Stimulated activated CD4-positive, alpha-beta T cell treated with anti-CD3 and anti-CD28 coated beads, TNF-alpha, amount 100 ng/mL, for 48 hours (primary cell): Measurements from ENCODE around the gene CD300C.
"Not testable (repeated sequence)": the region's sequence is repeated elsewhere in the genome, so short reads cannot be mapped to it uniquely, and the experiment has no call there.

Source experiments
- DNase-seq, 3 donors: peaks; one replicate each; pipeline ENCODE4 v3.0.0-alpha.2; 2020; ENCODE audit warnings: low read depth in 3 of 3

The CD300C gene

GRCh38 chr17:74561586-74561985, 15.7 kb upstream of the CD300C start:
- DNase-seq = no peak

GRCh38 chr17:74558882-74559519, 13.1 kb upstream of the CD300C start:
- no peak for DNase-seq

GRCh38 chr17:74558402-74558801, 12.5 kb upstream of the CD300C start:
- not testable (repeated sequence) for DNase-seq

DNA sequence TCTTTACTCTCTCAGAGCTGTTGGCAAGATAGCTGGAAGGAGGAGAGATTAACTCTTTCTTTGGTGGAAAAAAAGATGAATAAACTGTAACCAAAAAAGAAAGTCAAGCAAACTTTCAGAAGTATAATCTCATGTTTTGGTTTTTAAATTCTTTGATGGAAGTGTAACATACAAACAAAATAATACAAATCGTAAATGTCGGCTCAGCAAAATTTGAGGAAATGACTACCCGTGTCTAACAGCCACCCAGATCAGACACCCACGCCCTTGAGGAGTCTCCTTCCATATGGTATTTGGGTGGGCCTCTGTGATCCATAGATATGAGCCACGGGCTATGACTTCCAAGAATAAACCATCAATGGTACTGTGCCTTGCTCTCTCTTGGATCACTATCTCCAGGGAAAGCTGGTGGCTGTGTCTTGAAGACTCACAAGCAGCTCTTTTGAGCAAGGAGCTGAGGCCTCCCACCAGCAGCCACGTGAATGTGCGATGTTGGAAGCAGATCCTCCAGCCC, 9.6 kb upstream of the CD300C start:
- no peak for DNase-seq

GRCh38 chr17:74554909-74555308, 9.0 kb upstream of the CD300C start:
- no peak for DNase-seq

DNA sequence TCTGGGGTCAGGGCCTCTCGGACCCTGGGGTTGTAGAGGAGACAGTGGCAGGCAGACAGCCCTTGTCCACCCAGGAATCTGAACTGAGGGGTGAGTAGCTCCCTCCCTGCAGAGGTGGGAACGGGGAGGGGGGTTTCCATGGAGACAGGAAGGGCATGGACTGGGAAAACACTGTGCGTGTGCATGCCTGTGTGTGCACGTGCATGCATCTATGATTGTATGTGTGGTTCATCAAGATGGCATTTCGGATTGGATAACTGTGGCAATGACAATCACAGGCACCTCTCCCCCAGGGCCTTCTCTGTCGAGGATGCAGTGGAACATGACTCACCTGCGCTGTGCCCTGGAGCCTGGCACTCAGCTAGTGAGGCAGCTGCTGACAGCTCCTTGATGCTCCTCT, 6.1 kb upstream of the CD300C start:
- no peak for DNase-seq

DNA sequence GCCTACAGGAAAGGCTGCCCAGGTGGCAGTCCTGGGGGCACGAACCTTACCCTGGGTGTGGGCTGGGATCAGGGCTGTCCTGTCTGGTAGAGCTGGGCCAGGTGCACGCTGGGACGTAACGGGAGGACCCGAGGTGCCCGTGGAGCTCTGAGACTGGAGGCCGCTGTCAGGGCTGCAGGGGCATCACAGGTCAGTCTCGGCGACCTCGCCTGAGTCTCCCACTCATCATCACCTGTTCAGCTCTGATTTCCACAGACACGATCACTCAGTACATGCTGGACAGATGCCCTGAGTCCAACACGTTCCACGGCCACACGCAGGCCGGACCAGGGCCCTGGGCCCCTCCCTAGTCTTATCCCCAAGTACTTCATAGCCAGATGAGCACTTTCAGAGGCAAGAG, 4.7 kb upstream of the CD300C start:
- DNase-seq = no peak

GRCh38 chr17:74549343-74549742, 3.4 kb upstream of the CD300C start:
- no peak for DNase-seq

DNA sequence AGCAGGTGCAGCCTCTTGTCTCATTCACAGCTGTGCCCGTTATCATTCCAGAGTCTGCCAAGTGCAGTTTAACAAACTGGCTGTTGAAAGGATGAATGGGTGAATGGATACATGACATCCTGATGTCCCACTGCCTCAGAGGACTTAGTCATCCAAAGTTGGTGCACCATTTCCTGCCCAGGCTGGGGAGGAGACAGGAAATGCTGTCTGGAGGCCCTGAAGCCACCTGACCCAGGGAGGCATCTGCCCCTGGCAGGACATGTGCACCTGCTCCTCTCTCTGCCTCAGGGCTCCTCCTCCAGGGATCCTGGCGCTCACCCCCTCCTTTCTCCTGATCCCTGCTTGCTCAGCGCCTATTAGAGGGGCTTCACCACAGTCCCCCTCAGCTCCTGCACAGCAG, 1.8 kb upstream of the CD300C start:
- DNase-seq = no peak

- DNase-seq = no peak
These were observed 1.3 kb upstream of the CD300C start for GRCh38 chr17:74547264-74547663.

DNA sequence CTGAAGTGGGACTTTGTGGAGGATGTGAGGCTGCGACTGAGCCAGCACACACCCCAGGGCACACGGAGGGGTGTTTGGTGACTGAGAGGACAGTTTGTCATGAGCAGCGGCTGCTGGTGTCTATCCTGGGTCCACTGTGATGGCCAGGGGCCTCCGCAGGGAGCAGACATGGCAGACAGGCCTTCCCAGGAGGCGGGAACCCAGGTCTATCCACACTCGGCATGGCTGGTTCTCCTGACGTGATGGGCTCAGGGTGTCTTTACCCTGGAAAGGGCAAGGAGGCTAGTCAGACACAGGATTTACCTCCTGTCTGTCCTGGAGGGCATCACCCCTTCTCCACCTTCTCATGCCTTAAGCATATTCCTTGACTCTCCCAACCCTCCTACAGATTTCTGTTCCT, 671 bp upstream of the CD300C start:
- DNase-seq = no peak

- DNase-seq = no peak
These were observed 698 bp downstream of the CD300C start for GRCh38 chr17:74544991-74545842.

DNA sequence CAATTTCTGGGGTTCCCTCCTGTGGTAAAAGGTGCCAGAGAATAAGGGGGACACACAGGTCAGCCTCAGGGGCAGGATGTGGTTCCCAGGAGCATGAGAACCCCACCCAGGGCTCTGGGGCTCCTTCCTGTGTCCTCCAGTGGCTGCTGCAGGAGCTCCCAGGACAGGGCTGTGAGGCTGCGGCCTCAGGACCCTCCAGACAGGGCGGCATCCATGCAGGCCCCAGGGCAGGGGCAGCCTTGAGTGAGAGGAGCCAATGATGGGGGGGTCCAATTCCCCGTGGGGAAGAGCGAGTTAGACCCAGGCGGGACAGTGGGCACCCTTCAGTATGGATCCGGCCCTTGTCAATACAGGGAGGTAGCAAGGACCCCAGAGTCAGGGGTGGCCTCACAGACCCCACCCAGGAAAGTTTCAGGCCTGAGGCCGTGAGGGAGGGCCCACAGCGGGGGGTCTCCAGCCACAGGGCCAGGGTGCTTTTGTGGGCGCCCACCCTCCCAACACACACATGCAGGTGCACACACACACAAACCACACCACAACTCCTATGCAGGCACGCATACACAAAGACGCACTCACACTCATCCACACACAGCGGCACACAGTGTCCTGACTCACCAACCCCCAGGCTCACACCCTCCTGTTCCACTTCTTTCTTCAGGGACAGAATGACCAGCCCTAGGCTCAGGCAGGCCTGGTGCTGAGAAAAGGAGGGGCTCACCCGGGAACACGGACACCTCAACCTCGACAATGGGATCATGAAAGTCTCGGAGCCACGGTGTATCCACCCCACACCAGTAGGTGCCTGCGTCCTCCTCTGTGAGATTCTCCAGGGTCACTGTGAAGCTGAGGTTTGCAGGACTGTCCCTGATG, 1.8 kb downstream of the CD300C start:
- no peak for DNase-seq

DNA sequence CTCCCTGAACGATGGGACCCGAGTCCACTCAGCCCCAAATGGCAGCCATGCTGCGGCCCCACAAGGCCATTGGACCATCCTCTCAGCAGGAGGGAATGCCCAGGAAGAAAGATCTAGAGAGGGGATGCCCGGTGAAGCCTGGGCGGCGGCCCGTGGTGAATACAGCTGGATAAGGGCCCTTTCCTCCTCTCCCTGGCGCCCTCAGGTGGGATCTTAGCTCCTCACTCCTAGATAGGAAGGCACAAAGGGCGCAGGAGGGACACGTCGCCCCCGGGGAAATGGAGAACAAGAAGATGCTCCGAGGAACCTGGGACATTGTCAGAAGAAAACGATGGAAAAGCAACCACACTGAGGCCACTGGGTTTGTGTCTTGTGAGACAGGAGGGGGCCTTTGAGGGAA, 2.5 kb downstream of the CD300C start:
- DNase-seq = no peak

GRCh38 chr17:74542727-74543383, 3.1 kb downstream of the CD300C start:
- no peak for DNase-seq

DNA sequence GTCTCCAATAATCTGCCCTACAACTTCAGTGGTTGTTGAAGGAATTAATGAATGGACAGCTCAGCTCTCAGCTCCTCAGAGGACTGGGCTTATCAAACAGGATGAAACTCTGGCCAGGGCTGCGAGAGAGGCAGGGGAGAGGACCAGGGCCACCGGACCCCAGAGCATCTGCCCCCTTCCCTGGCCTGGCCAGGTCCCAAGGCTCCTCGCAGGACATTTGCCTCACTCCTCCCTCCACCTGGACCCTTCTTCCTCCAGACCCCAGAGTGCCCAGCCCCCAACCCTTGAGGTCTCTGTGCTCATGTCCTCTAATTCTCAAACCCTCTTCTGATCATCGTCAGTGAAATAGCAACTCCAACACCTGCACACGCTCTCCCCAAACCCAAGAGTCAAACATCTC, 3.7 kb downstream of the CD300C start:
- no peak for DNase-seq

DNA sequence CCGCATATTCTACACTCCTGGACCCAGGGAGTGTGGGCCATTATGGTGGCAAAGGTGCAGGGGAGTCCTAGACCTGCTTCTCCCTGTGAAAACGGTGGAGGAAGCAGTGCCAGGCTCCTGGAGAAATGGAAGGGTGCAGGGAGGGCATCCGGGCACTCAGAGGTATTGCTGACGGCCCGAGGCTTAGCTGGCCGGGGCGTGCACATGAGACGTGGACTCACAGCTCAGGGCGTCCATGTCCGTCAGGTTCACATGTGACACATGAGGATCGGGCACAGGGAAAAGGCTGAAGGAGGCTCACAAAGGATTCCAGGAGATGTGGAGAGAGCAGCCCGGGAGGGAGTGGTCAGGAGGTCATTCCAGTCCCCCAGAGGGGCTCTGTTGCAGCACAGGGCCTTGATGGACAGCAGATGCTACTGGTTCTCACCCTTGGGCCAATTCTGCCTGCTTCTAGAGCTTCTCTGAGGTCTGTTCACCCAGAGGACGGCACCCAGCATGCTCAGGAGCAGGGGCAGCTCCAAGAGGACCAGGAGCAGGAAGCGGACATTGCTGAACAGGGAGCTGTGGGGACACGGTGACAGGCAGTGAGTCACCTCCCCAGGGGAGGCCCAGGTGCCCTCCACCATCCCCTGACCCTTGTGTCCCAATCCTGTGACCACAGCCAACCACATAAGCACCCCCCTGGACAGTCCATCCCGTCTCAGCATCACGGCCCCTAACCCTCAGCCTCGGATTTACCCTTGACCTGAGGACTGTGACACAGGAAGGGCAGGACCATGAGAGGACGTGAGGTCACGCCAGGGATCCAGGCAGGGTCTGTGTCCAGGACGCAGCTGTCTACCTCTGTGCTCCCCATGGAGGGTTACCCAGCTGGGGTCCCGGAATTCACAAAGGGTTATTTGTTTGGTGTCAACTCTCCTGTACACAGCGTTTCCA, 4.5 kb downstream of the CD300C start:
- no peak for DNase-seq

DNA sequence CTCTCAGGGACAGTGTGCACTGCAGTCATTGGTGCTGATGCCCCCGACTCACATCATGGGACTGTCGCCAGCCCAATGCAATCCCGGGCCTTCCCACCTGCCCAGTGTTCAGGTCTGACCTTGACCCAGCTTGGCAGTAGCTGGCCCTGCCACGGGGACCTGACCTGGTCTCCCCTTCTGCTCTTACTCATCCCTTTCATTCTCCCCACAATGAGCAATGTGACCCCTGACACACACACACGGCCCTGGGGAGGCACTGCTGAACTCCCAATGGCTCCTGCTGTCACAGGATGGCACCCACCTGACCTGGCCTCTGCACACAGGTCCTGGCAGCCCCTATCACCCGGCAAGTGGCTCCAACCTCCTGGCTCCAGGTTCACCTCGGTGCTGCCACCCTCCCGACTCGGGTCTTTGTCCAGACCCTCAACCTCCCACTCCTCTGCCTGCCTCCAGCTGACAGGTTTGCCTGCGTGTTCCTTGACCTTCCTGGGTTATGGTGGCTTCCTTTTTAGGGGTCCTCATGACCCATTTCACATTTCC, 6.6 kb downstream of the CD300C start:
- DNase-seq = no peak

DNA sequence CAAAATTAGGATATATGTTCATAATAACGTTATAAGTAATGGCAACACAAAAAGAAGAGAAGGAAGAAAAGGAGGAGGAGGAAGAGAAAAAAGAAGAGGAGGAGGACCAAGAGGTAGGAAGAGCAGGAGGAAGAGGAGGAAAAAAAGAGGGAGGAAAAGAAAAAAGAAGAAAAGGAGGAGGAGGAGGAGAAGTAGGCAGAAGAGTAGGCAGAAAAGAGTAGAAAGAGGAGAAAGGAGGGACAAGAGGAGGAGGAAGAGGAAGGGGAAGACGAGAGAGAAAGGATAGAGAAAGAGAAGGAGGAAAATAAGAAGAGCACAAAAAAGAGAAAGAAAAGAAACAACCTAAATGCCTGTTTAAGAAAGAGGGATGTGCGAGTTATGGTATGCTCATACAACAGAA, 9.0 kb downstream of the CD300C start:
- no peak for DNase-seq

GRCh38 chr17:74532115-74532514, 13.8 kb downstream of the CD300C start:
- no peak for DNase-seq
